MM.1S (cell line): ENCODE data around the gene CFAP46.

Source experiments
- CTCF ChIP-seq: fragments of 300-600 bp; sonication (generic); IDR thresholded peaks from 2 replicates; pipeline ENCODE4 v1.5.1; 2016; ENCODE audit warnings: antibody characterized with exemption, low read length, mixed read lengths
- EZH2 ChIP-seq: fragments of 300-600 bp; sonication (generic); optimal IDR thresholded peaks from 2 replicates; pipeline ENCODE3; 2017; ENCODE audit warnings: low read depth, mild to moderate bottlenecking, antibody characterized with exemption, low read length, mixed read lengths

GRCh38 chr10:132776186-132776585 is 166.2 kb downstream of the CFAP46 start:
- TF ChIP-seq CTCF (no peak), EZH2 (no peak)
